Transverse colon (tissue), 4 donors: ENCODE results near the gene GATB. TPM values are rescaled to one million over a fixed set of nuclear protein-coding genes. Genes with fewer than 3 reads are reported as not detected.

Source experiments
- DNase-seq: peaks from one replicate; pipeline ENCODE4 v3.0.0-alpha.2; 2019
- H3K27ac ChIP-seq, 4 donors: fragments of 200-600 bp; sonication (generic); 2 replicates each; pipeline ENCODE4 v1.5.1; 2016 to 2018; ENCODE audit warnings: inconsistent platforms in 4 of 4
- H3K27me3 ChIP-seq: fragments of 200-600 bp; sonication (generic); 2 replicates; pipeline ENCODE4 v1.5.1; 2017; ENCODE audit warnings: inconsistent platforms
- H3K36me3 ChIP-seq, 4 donors: fragments of 200-600 bp; sonication (generic); 2 replicates each; pipeline ENCODE4 v1.5.1; 2017 to 2019; ENCODE audit warnings: inconsistent platforms in 4 of 4
- H3K4me1 ChIP-seq, 4 donors: fragments of 200-600 bp; sonication (generic); 2 replicates each; pipeline ENCODE4 v1.5.1; 2017 to 2020; ENCODE audit warnings: inconsistent platforms in 4 of 4
- H3K4me3 ChIP-seq, 4 donors: fragments of 200-600 bp; sonication (generic); 1 replicate in 1 of 4; 2 replicates in 3 of 4; pipeline versions ENCODE4 v1.5.1 to v1.6.1; 2017 to 2019; ENCODE audit warnings: inconsistent platforms in 4 of 4
- H3K9me3 ChIP-seq, 2 donors: fragments of 200-600 bp; sonication (generic); 2 replicates each; pipeline ENCODE4 v1.5.1; 2017 to 2019; ENCODE audit warnings: inconsistent platforms in 2 of 2
- CTCF ChIP-seq, 5 experiments: fragments of 200-600 bp in 3 of 5; fragments of 450-650 bp in 2 of 5; sonication (generic) in 3 of 5; IDR thresholded peaks; 1 replicate in 2 of 5; 2 replicates in 3 of 5; pipeline ENCODE4 v1.5.1; 2016 to 2017; ENCODE audit warnings: antibody characterized with exemption in 5 of 5, inconsistent platforms in 3 of 5, mild to moderate bottlenecking in 2 of 5, moderate library complexity in 1 of 5
- EP300 ChIP-seq: sonication (generic); formaldehyde crosslinking; IDR thresholded peaks from one replicate; pipeline ENCODE4 v1.6.1; 2017; ENCODE audit warnings: antibody characterized with exemption, low read depth
- POLR2A ChIP-seq: fragments of 450-650 bp; IDR thresholded peaks from one replicate; pipeline ENCODE4 v1.6.1; 2016; ENCODE audit warnings: antibody characterized with exemption, mild to moderate bottlenecking, moderate library complexity
- POLR2AphosphoS5 ChIP-seq, 3 donors: sonication (generic); formaldehyde crosslinking; IDR thresholded peaks; one replicate each; pipeline ENCODE4 v1.6.1; 2016; ENCODE audit warnings: antibody characterized with exemption in 3 of 3
- WGBS, 2 donors: methylation state at CpG; one replicate each; pipeline ENCODE4 v1.1.5; 2018; ENCODE audit warnings: low coverage in 1 of 2; 5-methylcytosine and 5-hydroxymethylcytosine counted together
- in situ Hi-C, 4 donors: fragments of 200-750 bp; cut with MboI; loops; one replicate each; pipeline versions ENCODE4 v1.15.0 to v1.15.1; 2017; ENCODE audit warnings: low sequenced_read_pairs in 3 of 4, low pct_ligation_motif_present in 1 of 4, low pct_unique_long_range_greater_than_20kb in 1 of 4
- intact Hi-C: fragments of 100-400 bp; cut with DNase I; formaldehyde crosslinking; loops from one replicate; pipeline ENCODE4 v1.15.1; 2023; ENCODE audit warnings: low total_unique reads
- total RNA-seq, 4 donors: library from RNA; depleted of rRNA; stranded (reverse); fragments of >200 nt; gene quantifications; one replicate each; pipeline ENCODE4 v1.1.0, GENCODE V29; 2016

The GATB gene
- total RNA-seq, 4 donors from 2014 or later: 22.5 to 111 (median 27.3) TPM

- peaks cover 0 to 7% (median 3%) of the 10 kb centered on the region in 4 donors for H3K36me3 ChIP-seq
- in situ Hi-C loops (loop anchor here in 1 of 4 donors (25.0 kb wide), 1 partner anchor 673 kb away; the partner anchor contains the start of gene RPS3A), intact Hi-C loops (no loop called here)
- peak overlapping the region in 3 of 4 donors; percentile 56 to 93 (median 73) for H3K4me3 ChIP-seq
- H3K4me1 ChIP-seq: peaks cover 5 to 10% (median 7%) of the 10 kb centered on the region in 4 donors
- H3K9me3 ChIP-seq: no peaks in the 10 kb centered on the region
- no peak for DNase-seq
- peak overlapping the region in 1 of 4 donors; percentile 60 for H3K27ac ChIP-seq
- peaks cover 11% of the 10 kb centered on the region for H3K27me3 ChIP-seq
- 26 to 35% methylated on average over 3 of the region's 3 CpGs for WGBS, 2 donors
- TF ChIP-seq POLR2A: no peak
- TF ChIP-seq CTCF (IDR thresholded peaks at IDR 0.05): no peak
- TF ChIP-seq POLR2AphosphoS5 (IDR thresholded peaks at IDR 0.05): no peak
- TF ChIP-seq EP300: no peak
Observed at GRCh38 chr4:151760002-151760401, 805 bp downstream of the GATB start.

GRCh38 chr4:151753056-151753455, 7.8 kb downstream of the GATB start:
- H3K4me3 ChIP-seq: no peak overlapping the region
- in situ Hi-C loops (loop anchor here in 1 of 4 donors (25.0 kb wide), 1 partner anchor 666 kb away; the partner anchor contains the start of gene RPS3A), intact Hi-C loops (no loop called here)
- H3K4me1 ChIP-seq: no peaks in the 10 kb centered on the region
- no peak for DNase-seq
- WGBS, 2 donors: 90 to 100% methylated on average over 3 to 5 of the region's 5 CpGs
- H3K27ac ChIP-seq: no peak overlapping the region
- no peak for TF ChIP-seq EP300
- TF ChIP-seq POLR2A: no peak
- TF ChIP-seq CTCF (IDR thresholded peaks at IDR 0.05): no peak
- no peak for TF ChIP-seq POLR2AphosphoS5 (IDR thresholded peaks at IDR 0.05)
- no peaks in the 10 kb centered on the region for H3K9me3 ChIP-seq
- no peaks in the 10 kb centered on the region for H3K27me3 ChIP-seq
- H3K36me3 ChIP-seq: peaks cover 0 to 13% (median 3%) of the 10 kb centered on the region in 4 donors

GRCh38 chr4:151750156-151750555, 10.7 kb downstream of the GATB start:
- H3K36me3 ChIP-seq: peaks cover 0 to 5% (median under 1%) of the 10 kb centered on the region in 4 donors

More at GRCh38 chr4:151750156-151750555, 10.7 kb downstream of the GATB start:
- Histone ChIP-seq H3K4me3 (no peak overlapping the region), H3K27me3 (no peaks in the 10 kb centered on the region), H3K27ac (no peak overlapping the region), H3K9me3 (no peaks in the 10 kb centered on the region), H3K4me1 (no peaks in the 10 kb centered on the region)
- DNase-seq: no peak
- intact Hi-C loops: no loop called here
- WGBS, 2 donors: 72 to 95% methylated on average over 6 of the region's 6 CpGs
- TF ChIP-seq POLR2A (no peak), EP300 (no peak), CTCF (IDR thresholded peaks at IDR 0.05) (no peak), POLR2AphosphoS5 (IDR thresholded peaks at IDR 0.05) (no peak)
- in situ Hi-C loops: loop anchor here in 1 of 4 donors (25.0 kb wide), 1 partner anchor 663 kb away; the partner anchor contains the start of gene RPS3A
